Measurements from ENCODE around the gene CRY1.
"Not testable (repeated sequence)": the region's sequence is repeated elsewhere in the genome, so short reads cannot be mapped to it uniquely, and the experiment has no call there.

The CRY1 gene

GRCh38 chr12:107064687-107065086 lies 28.7 kb downstream of the CRY1 start:
- no peak for DNase-seq (ENCODE audit: low read depth in 2 of 2)

- no peak for DNase-seq (ENCODE audit: low read depth in 2 of 2)
Measured at GRCh38 chr12:107064243-107064642, 29.1 kb downstream of the CRY1 start.

- no peak for DNase-seq (ENCODE audit: low read depth in 2 of 2)
Measured at GRCh38 chr12:107058190-107058589, 35.2 kb downstream of the CRY1 start.

- no peak for DNase-seq (ENCODE audit: low read depth in 2 of 2)
Measured at GRCh38 chr12:107057071-107057834, 36.1 kb downstream of the CRY1 start.

- DNase-seq (ENCODE audit: low read depth in 2 of 2) = no peak
Measured at GRCh38 chr12:107053709-107054108, 39.6 kb downstream of the CRY1 start.

GRCh38 chr12:107045186-107045585 lies 48.2 kb downstream of the CRY1 start:
- DNase-seq (ENCODE audit: low read depth in 2 of 2) = no peak

- DNase-seq (ENCODE audit: low read depth in 2 of 2) = no peak
Measured at GRCh38 chr12:107042801-107043200, 50.5 kb downstream of the CRY1 start.

- DNase-seq (ENCODE audit: low read depth in 2 of 2) = no peak
Measured at GRCh38 chr12:107035733-107036132, 57.6 kb downstream of the CRY1 start.

- no peak for DNase-seq (ENCODE audit: low read depth in 2 of 2)
Measured at GRCh38 chr12:107033758-107034739, 59.3 kb downstream of the CRY1 start.

GRCh38 chr12:107032266-107032665 lies 61.1 kb downstream of the CRY1 start:
- DNase-seq (ENCODE audit: low read depth in 2 of 2) = no peak

- DNase-seq (ENCODE audit: low read depth in 2 of 2) = no peak
Measured at GRCh38 chr12:107031061-107031460, 62.3 kb downstream of the CRY1 start.

GRCh38 chr12:107029081-107029480 lies 64.3 kb downstream of the CRY1 start:
- no peak for DNase-seq (ENCODE audit: low read depth in 2 of 2)

- DNase-seq (ENCODE audit: low read depth in 2 of 2) = no peak
Measured at GRCh38 chr12:107027636-107028053, 65.7 kb downstream of the CRY1 start.

- no peak for DNase-seq (ENCODE audit: low read depth in 2 of 2)
Measured at GRCh38 chr12:107026806-107027635, 66.3 kb downstream of the CRY1 start.

GRCh38 chr12:107026356-107026755 lies 67.0 kb downstream of the CRY1 start:
- DNase-seq (ENCODE audit: low read depth in 2 of 2) = not testable (repeated sequence)

- no peak for DNase-seq (ENCODE audit: low read depth in 2 of 2)
Measured at GRCh38 chr12:107025671-107026070, 67.7 kb downstream of the CRY1 start.

- no peak for DNase-seq (ENCODE audit: low read depth in 2 of 2)
Measured at GRCh38 chr12:107019546-107019945, 73.8 kb downstream of the CRY1 start.

GRCh38 chr12:107017042-107017441 lies 76.3 kb downstream of the CRY1 start:
- no peak for DNase-seq (ENCODE audit: low read depth in 2 of 2)

GRCh38 chr12:107014055-107014454 lies 79.3 kb downstream of the CRY1 start:
- no peak for DNase-seq (ENCODE audit: low read depth in 2 of 2)

- DNase-seq (ENCODE audit: low read depth in 2 of 2) = no peak
Measured at GRCh38 chr12:107012736-107013425, 80.5 kb downstream of the CRY1 start.

- DNase-seq (ENCODE audit: low read depth in 2 of 2) = no peak
Measured at GRCh38 chr12:107011519-107011918, 81.8 kb downstream of the CRY1 start.
